ENCODE measurements around the gene DIO3.

The DIO3 gene

DNA sequence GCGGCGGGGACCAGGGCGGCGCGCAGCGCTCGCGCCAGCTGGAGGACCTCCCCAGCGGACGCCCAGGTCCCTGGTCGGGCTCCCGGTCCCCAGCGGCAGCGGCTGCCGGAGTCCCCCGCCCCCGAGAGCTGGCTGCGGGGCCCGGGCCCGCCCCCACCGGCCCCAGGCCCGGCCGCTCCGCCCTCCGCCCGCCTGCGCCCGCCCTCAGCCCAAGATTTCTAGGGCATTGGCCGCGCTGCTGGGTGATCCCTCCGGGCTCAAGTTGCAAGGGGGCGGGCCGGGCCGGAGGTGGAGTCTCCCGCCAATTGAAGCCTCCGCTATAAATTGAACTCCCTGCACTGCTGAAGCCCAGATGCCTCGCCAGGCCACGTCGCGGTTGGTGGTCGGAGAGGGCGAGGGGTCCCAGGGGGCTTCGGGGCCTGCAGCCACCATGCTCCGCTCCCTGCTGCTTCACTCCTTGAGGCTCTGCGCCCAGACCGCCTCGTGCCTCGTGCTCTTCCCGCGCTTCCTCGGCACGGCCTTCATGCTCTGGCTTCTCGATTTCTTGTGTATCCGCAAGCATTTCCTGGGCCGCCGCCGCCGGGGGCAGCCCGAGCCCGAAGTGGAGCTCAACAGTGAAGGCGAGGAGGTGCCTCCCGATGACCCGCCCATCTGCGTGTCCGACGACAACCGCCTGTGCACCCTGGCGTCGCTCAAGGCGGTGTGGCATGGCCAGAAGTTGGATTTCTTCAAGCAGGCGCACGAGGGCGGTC, at the start of gene DIO3:
TSS of gene DIO3 (plus strand) at position 351 of the 752 bp plus-strand sequence.
- TF ChIP-seq, protein P1, sequence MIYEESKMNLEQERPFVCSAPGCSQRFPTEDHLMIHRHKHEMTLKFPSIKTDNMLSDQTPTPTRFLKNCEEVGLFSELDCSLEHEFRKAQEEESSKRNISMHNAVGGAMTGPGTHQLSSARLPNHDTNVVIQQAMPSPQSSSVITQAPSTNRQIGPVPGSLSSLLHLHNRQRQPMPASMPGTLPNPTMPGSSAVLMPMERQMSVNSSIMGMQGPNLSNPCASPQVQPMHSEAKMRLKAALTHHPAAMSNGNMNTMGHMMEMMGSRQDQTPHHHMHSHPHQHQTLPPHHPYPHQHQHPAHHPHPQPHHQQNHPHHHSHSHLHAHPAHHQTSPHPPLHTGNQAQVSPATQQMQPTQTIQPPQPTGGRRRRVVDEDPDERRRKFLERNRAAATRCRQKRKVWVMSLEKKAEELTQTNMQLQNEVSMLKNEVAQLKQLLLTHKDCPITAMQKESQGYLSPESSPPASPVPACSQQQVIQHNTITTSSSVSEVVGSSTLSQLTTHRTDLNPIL (CRISPR knock-in tag; IDR thresholded peaks at IDR 0.05; ENCODE audit: low read depth), result no peak
- TF ChIP-seq, protein P2, sequence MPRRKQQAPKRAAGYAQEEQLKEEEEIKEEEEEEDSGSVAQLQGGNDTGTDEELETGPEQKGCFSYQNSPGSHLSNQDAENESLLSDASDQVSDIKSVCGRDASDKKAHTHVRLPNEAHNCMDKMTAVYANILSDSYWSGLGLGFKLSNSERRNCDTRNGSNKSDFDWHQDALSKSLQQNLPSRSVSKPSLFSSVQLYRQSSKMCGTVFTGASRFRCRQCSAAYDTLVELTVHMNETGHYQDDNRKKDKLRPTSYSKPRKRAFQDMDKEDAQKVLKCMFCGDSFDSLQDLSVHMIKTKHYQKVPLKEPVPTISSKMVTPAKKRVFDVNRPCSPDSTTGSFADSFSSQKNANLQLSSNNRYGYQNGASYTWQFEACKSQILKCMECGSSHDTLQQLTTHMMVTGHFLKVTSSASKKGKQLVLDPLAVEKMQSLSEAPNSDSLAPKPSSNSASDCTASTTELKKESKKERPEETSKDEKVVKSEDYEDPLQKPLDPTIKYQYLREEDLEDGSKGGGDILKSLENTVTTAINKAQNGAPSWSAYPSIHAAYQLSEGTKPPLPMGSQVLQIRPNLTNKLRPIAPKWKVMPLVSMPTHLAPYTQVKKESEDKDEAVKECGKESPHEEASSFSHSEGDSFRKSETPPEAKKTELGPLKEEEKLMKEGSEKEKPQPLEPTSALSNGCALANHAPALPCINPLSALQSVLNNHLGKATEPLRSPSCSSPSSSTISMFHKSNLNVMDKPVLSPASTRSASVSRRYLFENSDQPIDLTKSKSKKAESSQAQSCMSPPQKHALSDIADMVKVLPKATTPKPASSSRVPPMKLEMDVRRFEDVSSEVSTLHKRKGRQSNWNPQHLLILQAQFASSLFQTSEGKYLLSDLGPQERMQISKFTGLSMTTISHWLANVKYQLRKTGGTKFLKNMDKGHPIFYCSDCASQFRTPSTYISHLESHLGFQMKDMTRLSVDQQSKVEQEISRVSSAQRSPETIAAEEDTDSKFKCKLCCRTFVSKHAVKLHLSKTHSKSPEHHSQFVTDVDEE (CRISPR knock-in tag; IDR thresholded peaks at IDR 0.05), result no peak
- TF ChIP-seq TCF4 (CRISPR knock-in tag; IDR thresholded peaks at IDR 0.05; ENCODE audit: borderline replicate concordance), result no peak
- TF ChIP-seq RARB (CRISPR knock-in tag; IDR thresholded peaks at IDR 0.05), result no peak
- TF ChIP-seq ZNF70 (CRISPR knock-in tag; IDR thresholded peaks at IDR 0.05), result no peak
- no peak for TF ChIP-seq SNAI2 (CRISPR knock-in tag; IDR thresholded peaks at IDR 0.05)
- no peak for TF ChIP-seq ESRRG (CRISPR knock-in tag; IDR thresholded peaks at IDR 0.05)
- no peak for TF ChIP-seq ZFP3 (CRISPR knock-in tag; IDR thresholded peaks at IDR 0.05)
- TF ChIP-seq ARNTL (CRISPR knock-in tag; IDR thresholded peaks at IDR 0.05; ENCODE audit: borderline replicate concordance, low read depth), result no peak
- TF ChIP-seq, protein P3, sequence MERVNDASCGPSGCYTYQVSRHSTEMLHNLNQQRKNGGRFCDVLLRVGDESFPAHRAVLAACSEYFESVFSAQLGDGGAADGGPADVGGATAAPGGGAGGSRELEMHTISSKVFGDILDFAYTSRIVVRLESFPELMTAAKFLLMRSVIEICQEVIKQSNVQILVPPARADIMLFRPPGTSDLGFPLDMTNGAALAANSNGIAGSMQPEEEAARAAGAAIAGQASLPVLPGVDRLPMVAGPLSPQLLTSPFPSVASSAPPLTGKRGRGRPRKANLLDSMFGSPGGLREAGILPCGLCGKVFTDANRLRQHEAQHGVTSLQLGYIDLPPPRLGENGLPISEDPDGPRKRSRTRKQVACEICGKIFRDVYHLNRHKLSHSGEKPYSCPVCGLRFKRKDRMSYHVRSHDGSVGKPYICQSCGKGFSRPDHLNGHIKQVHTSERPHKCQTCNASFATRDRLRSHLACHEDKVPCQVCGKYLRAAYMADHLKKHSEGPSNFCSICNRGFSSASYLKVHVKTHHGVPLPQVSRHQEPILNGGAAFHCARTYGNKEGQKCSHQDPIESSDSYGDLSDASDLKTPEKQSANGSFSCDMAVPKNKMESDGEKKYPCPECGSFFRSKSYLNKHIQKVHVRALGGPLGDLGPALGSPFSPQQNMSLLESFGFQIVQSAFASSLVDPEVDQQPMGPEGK (CRISPR knock-in tag; IDR thresholded peaks at IDR 0.05; ENCODE audit: borderline replicate concordance), result no peak
- TF ChIP-seq CSDC2 (CRISPR knock-in tag; IDR thresholded peaks at IDR 0.05), result no peak
- TF ChIP-seq, protein P4, sequence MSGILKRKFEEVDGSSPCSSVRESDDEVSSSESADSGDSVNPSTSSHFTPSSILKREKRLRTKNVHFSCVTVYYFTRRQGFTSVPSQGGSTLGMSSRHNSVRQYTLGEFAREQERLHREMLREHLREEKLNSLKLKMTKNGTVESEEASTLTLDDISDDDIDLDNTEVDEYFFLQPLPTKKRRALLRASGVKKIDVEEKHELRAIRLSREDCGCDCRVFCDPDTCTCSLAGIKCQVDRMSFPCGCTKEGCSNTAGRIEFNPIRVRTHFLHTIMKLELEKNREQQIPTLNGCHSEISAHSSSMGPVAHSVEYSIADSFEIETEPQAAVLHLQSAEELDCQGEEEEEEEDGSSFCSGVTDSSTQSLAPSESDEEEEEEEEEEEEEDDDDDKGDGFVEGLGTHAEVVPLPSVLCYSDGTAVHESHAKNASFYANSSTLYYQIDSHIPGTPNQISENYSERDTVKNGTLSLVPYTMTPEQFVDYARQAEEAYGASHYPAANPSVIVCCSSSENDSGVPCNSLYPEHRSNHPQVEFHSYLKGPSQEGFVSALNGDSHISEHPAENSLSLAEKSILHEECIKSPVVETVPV (CRISPR knock-in tag; IDR thresholded peaks at IDR 0.05), result no peak
- no peak for TF ChIP-seq BACH2 (CRISPR knock-in tag; IDR thresholded peaks at IDR 0.05; ENCODE audit: borderline replicate concordance)
- no peak for TF ChIP-seq GLIS3 (CRISPR knock-in tag; IDR thresholded peaks at IDR 0.05)
- ATAC-seq, result no peak

DNA sequence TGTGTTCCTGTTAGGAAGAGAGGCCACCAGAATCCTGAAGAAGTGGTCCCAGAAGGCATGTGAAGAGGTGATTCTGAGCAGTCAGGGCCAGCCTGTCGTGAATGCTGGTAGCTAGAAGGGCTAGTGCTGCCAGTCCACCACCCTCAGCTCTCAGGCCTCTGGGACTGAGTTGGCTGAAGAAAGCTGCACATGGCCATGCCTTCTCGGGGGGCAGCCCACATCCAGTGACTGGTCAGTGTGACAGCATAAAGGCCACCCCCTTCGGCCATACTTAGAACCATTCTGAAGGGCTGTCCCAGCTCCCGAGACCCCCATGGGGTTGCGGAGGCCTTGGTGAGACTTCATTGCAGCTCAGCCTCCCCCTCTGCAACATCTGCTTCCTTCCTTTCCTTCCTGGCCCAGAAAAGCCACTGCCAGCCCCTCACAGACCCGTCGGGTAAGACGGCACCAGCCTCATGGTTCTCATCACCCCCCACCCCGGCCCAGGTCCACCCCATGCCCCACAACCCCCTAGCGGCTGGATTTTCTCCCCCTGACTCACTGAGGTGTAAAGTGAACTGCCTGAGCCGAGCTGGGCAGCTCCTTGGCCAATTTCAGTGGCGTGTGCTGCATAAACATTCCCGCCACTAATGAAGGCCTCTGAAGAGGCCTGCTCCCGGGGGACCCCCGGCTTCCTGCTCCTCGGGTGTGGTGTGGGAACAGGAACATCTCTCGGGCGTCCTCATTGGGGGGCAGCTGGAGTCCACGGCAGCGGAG, 49.5 kb upstream of the DIO3 start:
- ATAC-seq, result no peak
- TF ChIP-seq, protein P2 (CRISPR knock-in tag; IDR thresholded peaks at IDR 0.05), result no peak
- TF ChIP-seq CSDC2 (CRISPR knock-in tag; IDR thresholded peaks at IDR 0.05), result no peak

DNA sequence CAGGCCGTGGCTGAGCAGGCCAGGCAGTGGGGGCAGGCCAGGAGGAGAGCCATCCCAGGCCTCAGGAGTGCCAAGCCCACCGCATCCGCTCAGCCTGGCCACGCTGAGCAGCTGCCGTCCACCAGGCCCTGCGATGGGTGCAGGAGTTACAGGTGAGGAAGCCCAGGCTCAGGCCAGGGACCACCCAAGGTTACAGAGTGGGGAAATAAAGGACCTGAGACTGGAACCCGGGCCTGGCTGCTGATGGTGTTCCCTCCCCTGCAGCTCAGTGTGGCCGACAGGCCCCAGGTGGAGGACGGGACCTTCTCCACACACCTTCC, 49.0 kb upstream of the DIO3 start:
- no peak for ATAC-seq
- TF ChIP-seq, protein P3 (CRISPR knock-in tag; IDR thresholded peaks at IDR 0.05; ENCODE audit: borderline replicate concordance), result no peak
- TF ChIP-seq BACH2 (CRISPR knock-in tag; IDR thresholded peaks at IDR 0.05; ENCODE audit: borderline replicate concordance) (no peak), PPARA (CRISPR knock-in tag; IDR thresholded peaks at IDR 0.05; ENCODE audit: borderline replicate concordance) (no peak), ESRRG (CRISPR knock-in tag; IDR thresholded peaks at IDR 0.05) (no peak), TCF4 (CRISPR knock-in tag; IDR thresholded peaks at IDR 0.05; ENCODE audit: borderline replicate concordance) (no peak)

All from SK-N-SH treated with all-trans-retinoic acid at 6 μM for 48 hours (cell line).